Liver (tissue), 9 donors: Measurements from ENCODE around the gene LONRF2. TPM values are rescaled to one million over a fixed set of nuclear protein-coding genes. Genes with fewer than 3 reads are reported as not detected.

Experiments
- DNase-seq: peaks from one replicate; pipeline ENCODE4 v3.0.0-alpha.2; 2017; ENCODE audit warnings: low spot score
- H3K27ac ChIP-seq, 2 donors: one replicate each; pipeline ENCODE4 v1.7.0; 2013; ENCODE audit warnings: inconsistent platforms in 2 of 2, low read length in 2 of 2, control low read depth in 1 of 2, low read depth in 1 of 2, mild to moderate bottlenecking in 1 of 2
- H3K27me3 ChIP-seq, 4 donors: one replicate each; pipeline versions ENCODE4 v1.6.1 to v1.7.0; 2013; ENCODE audit warnings: low read length in 3 of 4, inconsistent platforms in 1 of 4, mild to moderate bottlenecking in 1 of 4, moderate library complexity in 1 of 4; ENCODE audit not compliant: control insufficient read depth in 4 of 4, insufficient read depth in 4 of 4
- H3K36me3 ChIP-seq, 4 donors: one replicate each; pipeline versions ENCODE4 v1.6.1 to v1.7.0; 2013; ENCODE audit warnings: low read length in 3 of 4, mild to moderate bottlenecking in 3 of 4, low read depth in 1 of 4, moderate library complexity in 1 of 4; ENCODE audit not compliant: control insufficient read depth in 4 of 4, insufficient read depth in 3 of 4
- H3K4me1 ChIP-seq, 4 donors: one replicate each; pipeline versions ENCODE4 v1.6.1 to v1.7.0; 2013; ENCODE audit warnings: low read length in 3 of 4, mild to moderate bottlenecking in 3 of 4, moderate library complexity in 1 of 4; ENCODE audit not compliant: control insufficient read depth in 4 of 4, insufficient read depth in 4 of 4
- H3K4me3 ChIP-seq, 3 donors: one replicate each; pipeline versions ENCODE4 v1.6.1 to v1.7.0; 2013; ENCODE audit warnings: low read length in 3 of 3, control low read depth in 1 of 3, low read depth in 1 of 3, mild to moderate bottlenecking in 1 of 3
- H3K9ac ChIP-seq, 2 donors: one replicate each; pipeline ENCODE4 v1.7.0; 2013; ENCODE audit warnings: low read length in 2 of 2, mild to moderate bottlenecking in 2 of 2, moderate library complexity in 2 of 2, control low read depth in 1 of 2, low read depth in 1 of 2
- H3K9me3 ChIP-seq, 4 donors: one replicate each; pipeline versions ENCODE4 v1.6.1 to v1.7.0; 2013; ENCODE audit warnings: low read length in 3 of 4; ENCODE audit not compliant: control insufficient read depth in 4 of 4
- EGR1 ChIP-seq, 2 donors: IDR thresholded peaks; 2 replicates each; pipeline ENCODE4 v1.6.1; 2016 to 2018; ENCODE audit warnings: antibody characterized with exemption in 2 of 2, low read depth in 2 of 2
- FOXA1 ChIP-seq: IDR thresholded peaks from 2 replicates; pipeline ENCODE4 v1.6.1; 2016; ENCODE audit warnings: antibody characterized with exemption
- FOXA2 ChIP-seq: IDR thresholded peaks from 2 replicates; pipeline ENCODE4 v1.6.1; 2016; ENCODE audit warnings: antibody characterized with exemption
- GABPA ChIP-seq, 2 donors: IDR thresholded peaks in 1 of 2; conservative IDR thresholded peaks in 1 of 2; 2 replicates each; pipeline ENCODE4 v1.6.1; 2016; ENCODE audit warnings: antibody characterized with exemption in 2 of 2, mild to moderate bottlenecking in 1 of 2, moderate library complexity in 1 of 2
- HNF4A ChIP-seq, 2 donors: conservative IDR thresholded peaks; 2 replicates each; pipeline ENCODE4 v1.6.1; 2016; ENCODE audit warnings: antibody characterized with exemption in 2 of 2, mild to moderate bottlenecking in 2 of 2
- HNF4G ChIP-seq: IDR thresholded peaks from 2 replicates; pipeline ENCODE4 v1.6.1; 2016; ENCODE audit warnings: antibody characterized with exemption
- JUND ChIP-seq, 2 donors: IDR thresholded peaks; 2 replicates each; pipeline ENCODE4 v1.6.1; 2016; ENCODE audit warnings: antibody characterized with exemption in 2 of 2
- NR2F2 ChIP-seq: IDR thresholded peaks from 2 replicates; pipeline ENCODE4 v1.6.1; 2016; ENCODE audit warnings: antibody characterized with exemption
- RAD21 ChIP-seq, 2 donors: IDR thresholded peaks; 2 replicates each; pipeline ENCODE4 v1.6.1; 2016; ENCODE audit warnings: antibody characterized with exemption in 2 of 2, mild to moderate bottlenecking in 2 of 2
- RXRA ChIP-seq, 2 donors: IDR thresholded peaks; 2 replicates each; pipeline ENCODE4 v1.6.1; 2017 to 2018; ENCODE audit warnings: antibody characterized with exemption in 2 of 2, mild to moderate bottlenecking in 1 of 2
- SP1 ChIP-seq: IDR thresholded peaks from 2 replicates; pipeline ENCODE4 v1.6.1; 2018; ENCODE audit warnings: antibody characterized with exemption, mild to moderate bottlenecking
- TAF1 ChIP-seq: conservative IDR thresholded peaks from 2 replicates; pipeline ENCODE4 v1.6.1; 2016; ENCODE audit warnings: antibody characterized with exemption, mild to moderate bottlenecking
- YY1 ChIP-seq: IDR thresholded peaks from 2 replicates; pipeline ENCODE4 v1.6.1; 2016; ENCODE audit warnings: antibody characterized with exemption, mild to moderate bottlenecking
- WGBS: extraction: QIAGEN DNeasy Blood & Tissue Kit; methylation state at CpG from one replicate; pipeline ENCODE4 v1.1.7; 2013; 5-methylcytosine and 5-hydroxymethylcytosine counted together
- polyA plus RNA-seq, 2 donors: library from polyadenylated mRNA; stranded (reverse) in 1 of 2; unstranded in 1 of 2; fragments of 200-250 nt in 1 of 2; fragments of >200 nt in 1 of 2; fragmentation: Nextera tagmentation in 1 of 2; extraction: Ambion mirVana in 1 of 2; gene quantifications; one replicate each; pipeline versions ENCODE4 v1.2.1 to v1.2.3, GENCODE V29; 2013 to 2015
- total RNA-seq, 2 donors: library from RNA; depleted of rRNA; stranded (reverse); fragments of >200 nt; gene quantifications; one replicate each; pipeline ENCODE4 v1.2.3, GENCODE V29; 2014
- TF ChIP-seq, protein P1 (sequence below): fragments of 150-350 bp; IDR thresholded peaks from 2 replicates; pipeline ENCODE4 v1.5.1; 2017; ENCODE audit warnings: improper control_type of control experiment, low read depth, low read length; ENCODE audit not compliant: missing input control
- TF ChIP-seq, protein P2 (sequence below): IDR thresholded peaks from 2 replicates; pipeline ENCODE4 v1.6.1; 2016; ENCODE audit warnings: antibody characterized with exemption, mild to moderate bottlenecking
- TF ChIP-seq, protein P3 (sequence below): IDR thresholded peaks from 2 replicates; pipeline ENCODE4 v1.6.1; 2016; ENCODE audit warnings: antibody characterized with exemption
- TF ChIP-seq, protein P4 (sequence below): IDR thresholded peaks from 2 replicates; pipeline ENCODE4 v1.6.1; 2016; ENCODE audit warnings: antibody characterized with exemption
- TF ChIP-seq, protein P5 (sequence below): IDR thresholded peaks from 2 replicates; pipeline ENCODE4 v1.6.1; 2016; ENCODE audit warnings: antibody characterized with exemption
- donor health status: healthy.
- donor health status: healthy.
- donor health status: healthy.
- donor health status: healthy.
- donor health status: healthy.

The LONRF2 gene
- total and polyA plus RNA-seq, 4 donors = 0.06 to 3.7 (median 0.24) TPM

DNA sequence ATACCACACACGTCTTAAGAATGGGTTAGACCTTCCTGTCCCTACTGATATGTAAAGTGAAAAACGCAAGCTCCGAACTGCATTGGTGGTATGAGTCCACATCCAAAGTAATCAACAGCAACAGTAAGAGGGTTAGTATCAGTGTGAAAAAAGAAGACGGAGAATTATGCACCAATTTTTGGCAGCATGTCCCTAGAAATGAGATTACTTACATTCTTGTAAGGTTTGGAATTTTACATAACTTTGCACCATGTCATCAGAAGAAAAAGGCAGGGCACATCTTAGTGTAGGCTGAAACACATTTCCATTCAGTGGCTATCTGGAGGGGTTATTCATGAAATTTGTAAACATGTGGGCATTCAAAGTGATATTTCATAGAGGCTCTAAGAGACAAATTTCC, 88.2 kb downstream of the LONRF2 start:
- Histone ChIP-seq H3K4me1 (no peaks in the 10 kb centered on the region), H3K9ac (no peak overlapping the region), H3K36me3 (no peaks in the 10 kb centered on the region), H3K9me3 (no peaks in the 10 kb centered on the region), H3K27ac (no peak overlapping the region), H3K27me3 (no peaks in the 10 kb centered on the region), H3K4me3 (no peak overlapping the region)
- DNase-seq = no peak
- WGBS = 92% methylated on average over 4 of the region's 4 CpGs
- TF ChIP-seq, protein P1, sequence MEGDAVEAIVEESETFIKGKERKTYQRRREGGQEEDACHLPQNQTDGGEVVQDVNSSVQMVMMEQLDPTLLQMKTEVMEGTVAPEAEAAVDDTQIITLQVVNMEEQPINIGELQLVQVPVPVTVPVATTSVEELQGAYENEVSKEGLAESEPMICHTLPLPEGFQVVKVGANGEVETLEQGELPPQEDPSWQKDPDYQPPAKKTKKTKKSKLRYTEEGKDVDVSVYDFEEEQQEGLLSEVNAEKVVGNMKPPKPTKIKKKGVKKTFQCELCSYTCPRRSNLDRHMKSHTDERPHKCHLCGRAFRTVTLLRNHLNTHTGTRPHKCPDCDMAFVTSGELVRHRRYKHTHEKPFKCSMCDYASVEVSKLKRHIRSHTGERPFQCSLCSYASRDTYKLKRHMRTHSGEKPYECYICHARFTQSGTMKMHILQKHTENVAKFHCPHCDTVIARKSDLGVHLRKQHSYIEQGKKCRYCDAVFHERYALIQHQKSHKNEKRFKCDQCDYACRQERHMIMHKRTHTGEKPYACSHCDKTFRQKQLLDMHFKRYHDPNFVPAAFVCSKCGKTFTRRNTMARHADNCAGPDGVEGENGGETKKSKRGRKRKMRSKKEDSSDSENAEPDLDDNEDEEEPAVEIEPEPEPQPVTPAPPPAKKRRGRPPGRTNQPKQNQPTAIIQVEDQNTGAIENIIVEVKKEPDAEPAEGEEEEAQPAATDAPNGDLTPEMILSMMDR = no peak
- TF ChIP-seq, protein P2, sequence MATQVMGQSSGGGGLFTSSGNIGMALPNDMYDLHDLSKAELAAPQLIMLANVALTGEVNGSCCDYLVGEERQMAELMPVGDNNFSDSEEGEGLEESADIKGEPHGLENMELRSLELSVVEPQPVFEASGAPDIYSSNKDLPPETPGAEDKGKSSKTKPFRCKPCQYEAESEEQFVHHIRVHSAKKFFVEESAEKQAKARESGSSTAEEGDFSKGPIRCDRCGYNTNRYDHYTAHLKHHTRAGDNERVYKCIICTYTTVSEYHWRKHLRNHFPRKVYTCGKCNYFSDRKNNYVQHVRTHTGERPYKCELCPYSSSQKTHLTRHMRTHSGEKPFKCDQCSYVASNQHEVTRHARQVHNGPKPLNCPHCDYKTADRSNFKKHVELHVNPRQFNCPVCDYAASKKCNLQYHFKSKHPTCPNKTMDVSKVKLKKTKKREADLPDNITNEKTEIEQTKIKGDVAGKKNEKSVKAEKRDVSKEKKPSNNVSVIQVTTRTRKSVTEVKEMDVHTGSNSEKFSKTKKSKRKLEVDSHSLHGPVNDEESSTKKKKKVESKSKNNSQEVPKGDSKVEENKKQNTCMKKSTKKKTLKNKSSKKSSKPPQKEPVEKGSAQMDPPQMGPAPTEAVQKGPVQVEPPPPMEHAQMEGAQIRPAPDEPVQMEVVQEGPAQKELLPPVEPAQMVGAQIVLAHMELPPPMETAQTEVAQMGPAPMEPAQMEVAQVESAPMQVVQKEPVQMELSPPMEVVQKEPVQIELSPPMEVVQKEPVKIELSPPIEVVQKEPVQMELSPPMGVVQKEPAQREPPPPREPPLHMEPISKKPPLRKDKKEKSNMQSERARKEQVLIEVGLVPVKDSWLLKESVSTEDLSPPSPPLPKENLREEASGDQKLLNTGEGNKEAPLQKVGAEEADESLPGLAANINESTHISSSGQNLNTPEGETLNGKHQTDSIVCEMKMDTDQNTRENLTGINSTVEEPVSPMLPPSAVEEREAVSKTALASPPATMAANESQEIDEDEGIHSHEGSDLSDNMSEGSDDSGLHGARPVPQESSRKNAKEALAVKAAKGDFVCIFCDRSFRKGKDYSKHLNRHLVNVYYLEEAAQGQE = no peak
- TF ChIP-seq SP1 = no peak
- no peak for TF ChIP-seq TAF1
- no peak for TF ChIP-seq GABPA (IDR thresholded peaks at IDR 0.05 in 1 of 2, conservative IDR thresholded peaks at IDR 0.05 in 1 of 2)
- TF ChIP-seq, protein P3, sequence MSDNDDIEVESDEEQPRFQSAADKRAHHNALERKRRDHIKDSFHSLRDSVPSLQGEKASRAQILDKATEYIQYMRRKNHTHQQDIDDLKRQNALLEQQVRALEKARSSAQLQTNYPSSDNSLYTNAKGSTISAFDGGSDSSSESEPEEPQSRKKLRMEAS = no peak
- no peak for TF ChIP-seq EGR1 (IDR thresholded peaks at IDR 0.05; ENCODE audit: low read depth in 2 of 2)
- TF ChIP-seq RXRA (IDR thresholded peaks at IDR 0.05) = no peak
- TF ChIP-seq JUND (IDR thresholded peaks at IDR 0.05) = no peak
- TF ChIP-seq RAD21 (IDR thresholded peaks at IDR 0.05) = no peak
- TF ChIP-seq FOXA1 = no peak
- TF ChIP-seq HNF4A (conservative IDR thresholded peaks at IDR 0.05) = no peak
- no peak for TF ChIP-seq FOXA2

DNA sequence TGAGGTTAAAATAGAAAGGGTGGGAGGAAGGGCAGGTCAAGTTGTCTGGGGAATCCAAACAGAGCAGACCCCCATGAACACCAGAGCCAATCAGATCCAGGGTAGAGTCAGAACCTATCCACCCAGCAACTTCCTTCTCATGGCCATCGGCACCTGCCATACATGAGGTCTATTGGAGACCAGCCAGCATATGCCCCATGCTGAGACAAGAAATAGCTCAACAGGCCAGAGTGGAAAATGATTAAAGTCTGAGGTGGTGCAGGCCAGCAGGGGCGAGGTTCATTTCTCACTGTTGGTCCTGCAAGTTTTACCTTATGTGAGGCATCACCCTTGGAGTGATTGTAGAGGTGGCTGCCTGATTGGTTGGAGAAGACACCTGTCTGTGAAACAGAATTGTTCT, 89.2 kb downstream of the LONRF2 start:
- no peak overlapping the region for H3K27ac ChIP-seq
- no peak overlapping the region for H3K4me3 ChIP-seq
- H3K9me3 ChIP-seq = no peaks in the 10 kb centered on the region
- no peak for DNase-seq
- H3K4me1 ChIP-seq = no peaks in the 10 kb centered on the region
- no peak overlapping the region for H3K9ac ChIP-seq
- 88% methylated on average over 2 of the region's 2 CpGs for WGBS
- H3K27me3 ChIP-seq = no peaks in the 10 kb centered on the region
- no peaks in the 10 kb centered on the region for H3K36me3 ChIP-seq
- TF ChIP-seq RAD21 (IDR thresholded peaks at IDR 0.05) = no peak
- TF ChIP-seq GABPA (IDR thresholded peaks at IDR 0.05 in 1 of 2, conservative IDR thresholded peaks at IDR 0.05 in 1 of 2) = no peak
- no peak for TF ChIP-seq TAF1
- TF ChIP-seq FOXA1 = no peak
- no peak for TF ChIP-seq SP1
- TF ChIP-seq HNF4G = no peak
- TF ChIP-seq, protein P4, sequence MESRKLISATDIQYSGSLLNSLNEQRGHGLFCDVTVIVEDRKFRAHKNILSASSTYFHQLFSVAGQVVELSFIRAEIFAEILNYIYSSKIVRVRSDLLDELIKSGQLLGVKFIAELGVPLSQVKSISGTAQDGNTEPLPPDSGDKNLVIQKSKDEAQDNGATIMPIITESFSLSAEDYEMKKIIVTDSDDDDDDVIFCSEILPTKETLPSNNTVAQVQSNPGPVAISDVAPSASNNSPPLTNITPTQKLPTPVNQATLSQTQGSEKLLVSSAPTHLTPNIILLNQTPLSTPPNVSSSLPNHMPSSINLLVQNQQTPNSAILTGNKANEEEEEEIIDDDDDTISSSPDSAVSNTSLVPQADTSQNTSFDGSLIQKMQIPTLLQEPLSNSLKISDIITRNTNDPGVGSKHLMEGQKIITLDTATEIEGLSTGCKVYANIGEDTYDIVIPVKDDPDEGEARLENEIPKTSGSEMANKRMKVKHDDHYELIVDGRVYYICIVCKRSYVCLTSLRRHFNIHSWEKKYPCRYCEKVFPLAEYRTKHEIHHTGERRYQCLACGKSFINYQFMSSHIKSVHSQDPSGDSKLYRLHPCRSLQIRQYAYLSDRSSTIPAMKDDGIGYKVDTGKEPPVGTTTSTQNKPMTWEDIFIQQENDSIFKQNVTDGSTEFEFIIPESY = no peak
- TF ChIP-seq, protein P5, sequence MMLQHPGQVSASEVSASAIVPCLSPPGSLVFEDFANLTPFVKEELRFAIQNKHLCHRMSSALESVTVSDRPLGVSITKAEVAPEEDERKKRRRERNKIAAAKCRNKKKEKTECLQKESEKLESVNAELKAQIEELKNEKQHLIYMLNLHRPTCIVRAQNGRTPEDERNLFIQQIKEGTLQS = no peak
- TF ChIP-seq, protein P1 = no peak
- TF ChIP-seq, protein P3 = no peak
- no peak for TF ChIP-seq HNF4A (conservative IDR thresholded peaks at IDR 0.05)
- TF ChIP-seq FOXA2 = no peak
- TF ChIP-seq NR2F2 = no peak
- TF ChIP-seq YY1 = no peak
- no peak for TF ChIP-seq EGR1 (IDR thresholded peaks at IDR 0.05; ENCODE audit: low read depth in 2 of 2)
- TF ChIP-seq RXRA (IDR thresholded peaks at IDR 0.05) = no peak
- TF ChIP-seq JUND (IDR thresholded peaks at IDR 0.05) = no peak
